Measurements from ENCODE around the gene BEST4. TPM values are rescaled to one million over a fixed set of nuclear protein-coding genes. Genes with fewer than 3 reads are reported as not detected.
"Not testable (repeated sequence)": the region's sequence is repeated elsewhere in the genome, so short reads cannot be mapped to it uniquely, and the experiment has no call there.

The BEST4 gene
- total and polyA plus RNA-seq, 2 of the 13 experiments (the other 11 are each of a cell fraction or from before 2014, with no cell fraction given) = 0.77 to 1.4 TPM

DNA sequence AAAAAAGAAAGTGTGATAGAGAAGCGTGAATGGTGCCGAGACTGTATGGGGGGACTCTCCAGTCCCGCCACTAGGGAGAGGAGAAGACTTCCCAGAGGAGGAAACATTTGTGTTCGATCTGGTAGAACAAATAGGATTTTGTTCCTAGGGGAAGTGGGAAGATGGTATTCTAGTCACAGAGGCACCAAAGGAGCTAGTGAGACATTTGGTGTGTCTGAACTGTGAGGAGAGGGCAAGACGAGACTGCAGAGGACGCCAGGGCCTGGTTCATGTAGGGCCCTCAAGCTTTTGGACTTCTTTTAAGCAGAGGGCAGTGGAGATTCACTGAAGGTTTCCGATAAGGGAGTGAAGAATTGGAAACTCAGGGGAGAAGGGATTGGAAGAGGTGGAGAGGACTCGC, 23.3 kb upstream of the BEST4 start:
- H3K27ac ChIP-seq (ENCODE audit: extremely low read length, insufficient read depth, low read length) = no peak overlapping the region
- H3K9ac ChIP-seq (ENCODE audit: insufficient read depth, low read depth, low read length) = no peak overlapping the region
- no peaks in the 10 kb centered on the region for H3K36me3 ChIP-seq (replicated peaks in 1 of 2; ENCODE audit: control insufficient read depth in 1 of 2, insufficient read depth in 2 of 2, low read length in 2 of 2)
- H4K20me1 ChIP-seq (ENCODE audit: insufficient read depth, low read length) = no peaks in the 10 kb centered on the region
- intact Hi-C loops (cut with micrococcal nuclease; ENCODE audit: unreplicated experiment) (no loop called here), in situ Hi-C loops (cut with HindIII; ENCODE audit: extremely low pct_ligation_motif_present, low pct_unique_long_range_greater_than_20kb) (no loop called here)
- H2AFZ ChIP-seq (ENCODE audit: low read length) = no peak overlapping the region
- no peak overlapping the region for H3K4me2 ChIP-seq (ENCODE audit: low read depth, low read length)
- peaks cover 71% of the 10 kb centered on the region for H3K4me1 ChIP-seq (ENCODE audit: insufficient read depth, low read length)
- no peak for FAIRE-seq
- no peak for DNase-seq (ENCODE audit: low spot score)
- no peak for ATAC-seq
- H3K27me3 ChIP-seq (ENCODE audit: control insufficient read depth in 1 of 2, insufficient read depth in 2 of 2, low read length in 2 of 2) = no peaks in the 10 kb centered on the region
- peaks cover 11% of the 10 kb centered on the region for H3K79me2 ChIP-seq (ENCODE audit: insufficient read depth, low read length)
- ChIA-PET CTCF (ENCODE audit: low intra/inter-chr PET ratio, low total read pairs) (interaction anchor here (1.0 kb wide), 1 partner anchor 11 kb away, joined by 3 read pairs; the partner anchor contains the start of gene PLK3), POLR2A (interaction anchor here (6.1 to 12.9 kb wide), 2 partner anchors 11 to 12 kb away, joined by 237 to 570 read pairs; partner anchors contain the start of gene PLK3)
- WGBS (ENCODE audit: low lambda C conversion rate) = 86% methylated on average over 8 of the region's 8 CpGs
- no TSS peak for BruUV-seq (replicated peaks)
- TF ChIP-seq SOX13 (IDR thresholded peaks at IDR 0.05) = no peak
- 0 out of 4 replicates have a peak, but pooled peaks of 1 of the 2 experiments have one; percentile 54 for TF ChIP-seq SOX13 (CRISPR knock-in tag; conservative IDR thresholded peaks at IDR 0.05 in 1 of 2, IDR thresholded peaks at IDR 0.05 in 1 of 2)
- TF ChIP-seq ZBTB33 (CRISPR knock-in tag; IDR thresholded peaks at IDR 0.05) = no peak
- H3K4me3 ChIP-seq (replicated peaks in 1 of 3; ENCODE audit: insufficient read depth in 1 of 3, low read depth in 2 of 3, low read length in 3 of 3) = no peak overlapping the region
- H3K9me3 ChIP-seq (ENCODE audit: low read length) = no peaks in the 10 kb centered on the region

DNA sequence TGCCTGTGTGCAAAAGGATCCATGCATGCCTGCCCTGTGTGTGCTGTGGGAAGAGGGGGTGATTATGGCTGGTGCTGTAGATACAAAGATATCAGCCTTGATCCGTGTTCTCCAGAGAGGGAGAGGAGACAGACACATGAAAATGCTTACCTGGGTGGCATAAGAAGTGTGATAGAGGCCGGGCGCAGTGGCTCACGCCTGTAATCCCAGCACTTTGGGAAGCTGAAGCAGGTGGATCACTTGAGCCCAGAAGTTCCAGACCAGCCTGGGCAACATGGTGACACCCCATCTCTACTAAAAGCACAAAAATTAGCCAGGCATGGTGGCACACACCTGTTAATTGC, 22.8 kb upstream of the BEST4 start:
- BruUV-seq (replicated peaks); H3K9me3 ChIP-seq (ENCODE audit: low read length); H3K36me3 ChIP-seq (replicated peaks in 1 of 2; ENCODE audit: control insufficient read depth in 1 of 2, insufficient read depth in 2 of 2, low read length in 2 of 2); H4K20me1 ChIP-seq (ENCODE audit: insufficient read depth, low read length); FAIRE-seq; ATAC-seq; H3K9ac ChIP-seq (ENCODE audit: insufficient read depth, low read depth, low read length); H3K27ac ChIP-seq (ENCODE audit: extremely low read length, insufficient read depth, low read length); DNase-seq (ENCODE audit: low spot score); H3K27me3 ChIP-seq (ENCODE audit: control insufficient read depth in 1 of 2, insufficient read depth in 2 of 2, low read length in 2 of 2); intact Hi-C loops (cut with micrococcal nuclease; ENCODE audit: unreplicated experiment); H3K4me3 ChIP-seq (replicated peaks in 1 of 3; ENCODE audit: insufficient read depth in 1 of 3, low read depth in 2 of 3, low read length in 3 of 3); in situ Hi-C loops (cut with HindIII; ENCODE audit: extremely low pct_ligation_motif_present, low pct_unique_long_range_greater_than_20kb); H2AFZ ChIP-seq (ENCODE audit: low read length): not testable (repeated sequence)
- CTCF ChIA-PET (ENCODE audit: low intra/inter-chr PET ratio, low total read pairs) = interaction anchor here (1.0 kb wide), 1 partner anchor 11 kb away, joined by 3 read pairs; the partner anchor contains the start of gene PLK3
- Histone ChIP-seq H3K79me2 (ENCODE audit: insufficient read depth, low read length) (peaks cover 11% of the 10 kb centered on the region), H3K4me1 (ENCODE audit: insufficient read depth, low read length) (peaks cover 75% of the 10 kb centered on the region), H3K4me2 (ENCODE audit: low read depth, low read length) (peak overlapping the region; percentile 6; the same call in 1 of the 2 replicates)
- 0 out of 2 replicates have a peak, but pooled peaks have one; percentile 23 for TF ChIP-seq ZNF605 (CRISPR knock-in tag; IDR thresholded peaks at IDR 0.05)
- WGBS (ENCODE audit: low lambda C conversion rate) = 95% methylated on average over 4 of the region's 4 CpGs
- POLR2A ChIA-PET = interaction anchor here (6.1 to 12.9 kb wide), 2 partner anchors 11 to 12 kb away, joined by 237 to 570 read pairs; partner anchors contain the start of gene PLK3

All from HepG2 (cell line).